ENCODE measurements around the gene GSAP.
"Not testable (repeated sequence)": the region's sequence is repeated elsewhere in the genome, so short reads cannot be mapped to it uniquely, and the experiment has no call there.

Gene GSAP

GRCh38 chr7:77281780-77282478 lies 134.2 kb downstream of the GSAP start:
- Histone ChIP-seq H3K27me3 (ENCODE audit: insufficient read depth, low read depth) (no peaks in the 10 kb centered on the region), H4K20me1 (ENCODE audit: insufficient read depth) (no peaks in the 10 kb centered on the region), H3K4me2 (no peak overlapping the region), H3K36me3 (ENCODE audit: insufficient read depth) (no peaks in the 10 kb centered on the region), H3K27ac (no peak overlapping the region), H3K9ac (no peak overlapping the region), H3K4me3 (IDR thresholded peaks at IDR 0.05; ENCODE audit: insufficient read depth, low read depth, low read length) (no peak overlapping the region), H2AFZ (ENCODE audit: low read depth) (no peak overlapping the region), H3K79me2 (ENCODE audit: insufficient read depth, low read depth) (no peaks in the 10 kb centered on the region), H3K4me1 (ENCODE audit: low read depth, poor library complexity, severe bottlenecking) (no peaks in the 10 kb centered on the region)
- no peak for TF ChIP-seq CTCF (conservative IDR thresholded peaks at IDR 0.05; ENCODE audit: low read depth, low read length)

GRCh38 chr7:77276120-77276519 lies 140.0 kb downstream of the GSAP start:
- Histone ChIP-seq H3K4me2 (no peak overlapping the region), H3K4me1 (ENCODE audit: low read depth, poor library complexity, severe bottlenecking) (no peaks in the 10 kb centered on the region), H3K27ac (no peak overlapping the region), H3K36me3 (ENCODE audit: insufficient read depth) (no peaks in the 10 kb centered on the region), H3K27me3 (ENCODE audit: insufficient read depth, low read depth) (no peaks in the 10 kb centered on the region), H2AFZ (ENCODE audit: low read depth) (no peak overlapping the region), H4K20me1 (ENCODE audit: insufficient read depth) (no peaks in the 10 kb centered on the region), H3K79me2 (ENCODE audit: insufficient read depth, low read depth) (no peaks in the 10 kb centered on the region), H3K4me3 (IDR thresholded peaks at IDR 0.05; ENCODE audit: insufficient read depth, low read depth, low read length) (no peak overlapping the region), H3K9ac (no peak overlapping the region)
- no peak for TF ChIP-seq CTCF (conservative IDR thresholded peaks at IDR 0.05; ENCODE audit: low read depth, low read length)

GRCh38 chr7:77275663-77276062 lies 140.5 kb downstream of the GSAP start:
- not testable (repeated sequence) for H2AFZ ChIP-seq (ENCODE audit: low read depth); H3K36me3 ChIP-seq (ENCODE audit: insufficient read depth); H3K79me2 ChIP-seq (ENCODE audit: insufficient read depth, low read depth); H3K27ac ChIP-seq; H3K4me3 ChIP-seq (IDR thresholded peaks at IDR 0.05; ENCODE audit: insufficient read depth, low read depth, low read length); H3K4me1 ChIP-seq (ENCODE audit: low read depth, poor library complexity, severe bottlenecking); H3K27me3 ChIP-seq (ENCODE audit: insufficient read depth, low read depth); H3K4me2 ChIP-seq; H4K20me1 ChIP-seq (ENCODE audit: insufficient read depth); H3K9ac ChIP-seq

GRCh38 chr7:77271766-77272165 lies 144.4 kb downstream of the GSAP start:
- H3K9ac ChIP-seq = no peak overlapping the region
- H2AFZ ChIP-seq (ENCODE audit: low read depth) = no peak overlapping the region
- no peaks in the 10 kb centered on the region for H3K36me3 ChIP-seq (ENCODE audit: insufficient read depth)
- peaks cover 18% of the 10 kb centered on the region for H3K4me1 ChIP-seq (ENCODE audit: low read depth, poor library complexity, severe bottlenecking)
- no peak for TF ChIP-seq CTCF (conservative IDR thresholded peaks at IDR 0.05; ENCODE audit: low read depth, low read length)
- H3K4me2 ChIP-seq = no peak overlapping the region
- no peak overlapping the region for H3K27ac ChIP-seq
- no peaks in the 10 kb centered on the region for H4K20me1 ChIP-seq (ENCODE audit: insufficient read depth)
- H3K79me2 ChIP-seq (ENCODE audit: insufficient read depth, low read depth) = no peaks in the 10 kb centered on the region
- no peaks in the 10 kb centered on the region for H3K27me3 ChIP-seq (ENCODE audit: insufficient read depth, low read depth)
- no peak overlapping the region for H3K4me3 ChIP-seq (IDR thresholded peaks at IDR 0.05; ENCODE audit: insufficient read depth, low read depth, low read length)

GRCh38 chr7:77270094-77270480 lies 146.1 kb downstream of the GSAP start:
- no peaks in the 10 kb centered on the region for H4K20me1 ChIP-seq (ENCODE audit: insufficient read depth)
- no peak overlapping the region for H2AFZ ChIP-seq (ENCODE audit: low read depth)
- H3K27me3 ChIP-seq (ENCODE audit: insufficient read depth, low read depth) = no peaks in the 10 kb centered on the region
- H3K36me3 ChIP-seq (ENCODE audit: insufficient read depth) = no peaks in the 10 kb centered on the region
- H3K4me3 ChIP-seq (IDR thresholded peaks at IDR 0.05; ENCODE audit: insufficient read depth, low read depth, low read length) = no peak overlapping the region
- peak overlapping the region; percentile 30 for H3K4me2 ChIP-seq
- TF ChIP-seq CTCF (conservative IDR thresholded peaks at IDR 0.05; ENCODE audit: low read depth, low read length) = no peak
- no peaks in the 10 kb centered on the region for H3K79me2 ChIP-seq (ENCODE audit: insufficient read depth, low read depth)
- peaks cover 18% of the 10 kb centered on the region for H3K4me1 ChIP-seq (ENCODE audit: low read depth, poor library complexity, severe bottlenecking)
- H3K27ac ChIP-seq = no peak overlapping the region
- no peak overlapping the region for H3K9ac ChIP-seq
